Measurements from ENCODE around the gene UBE2I.

DNA sequence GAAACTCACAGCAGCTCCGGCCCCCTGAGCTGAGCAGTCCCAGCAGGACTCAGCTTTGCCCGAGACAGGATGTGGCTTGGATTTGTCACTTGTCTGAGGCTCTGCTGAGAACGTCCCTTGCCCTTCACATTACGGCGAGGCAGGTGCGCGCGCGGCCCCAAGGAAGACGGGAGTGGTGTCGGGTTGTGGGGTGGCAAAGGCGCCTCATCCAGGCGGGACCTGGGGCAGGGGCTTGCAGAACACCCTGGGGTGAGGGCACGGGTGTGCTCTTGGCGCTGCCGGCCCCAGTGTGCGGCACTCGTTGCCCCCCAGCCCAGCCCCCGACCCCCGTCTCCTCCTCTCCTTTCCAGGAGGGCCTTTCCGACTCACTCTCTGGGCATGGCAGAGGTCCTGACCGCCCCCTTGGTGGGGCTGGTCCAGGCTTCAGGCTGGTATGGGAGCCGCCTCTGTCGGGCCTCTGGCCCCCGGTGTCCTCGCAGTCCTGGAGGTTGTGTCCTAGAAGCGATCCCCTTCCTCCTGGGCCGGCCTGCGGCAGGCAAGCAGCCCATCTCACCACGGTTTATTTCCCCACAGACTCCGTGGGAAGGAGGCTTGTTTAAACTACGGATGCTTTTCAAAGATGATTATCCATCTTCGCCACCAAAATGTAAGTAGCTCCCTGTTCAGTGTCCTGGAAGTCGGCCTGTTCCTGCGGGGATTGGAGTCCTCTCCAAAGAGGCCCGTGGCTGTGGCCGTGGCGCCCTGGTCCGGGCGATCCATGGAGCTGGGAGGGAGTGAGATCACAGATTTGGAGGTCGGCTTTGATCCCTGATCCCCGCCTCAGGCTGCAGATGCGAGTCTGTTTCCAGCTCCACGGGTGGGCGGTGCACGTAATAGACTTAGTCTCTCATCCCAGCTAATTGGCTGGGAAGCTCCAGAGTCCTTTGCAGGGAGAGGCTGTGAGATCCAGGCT, 5.9 kb downstream of the UBE2I start:
- TF ChIP-seq, protein P1, sequence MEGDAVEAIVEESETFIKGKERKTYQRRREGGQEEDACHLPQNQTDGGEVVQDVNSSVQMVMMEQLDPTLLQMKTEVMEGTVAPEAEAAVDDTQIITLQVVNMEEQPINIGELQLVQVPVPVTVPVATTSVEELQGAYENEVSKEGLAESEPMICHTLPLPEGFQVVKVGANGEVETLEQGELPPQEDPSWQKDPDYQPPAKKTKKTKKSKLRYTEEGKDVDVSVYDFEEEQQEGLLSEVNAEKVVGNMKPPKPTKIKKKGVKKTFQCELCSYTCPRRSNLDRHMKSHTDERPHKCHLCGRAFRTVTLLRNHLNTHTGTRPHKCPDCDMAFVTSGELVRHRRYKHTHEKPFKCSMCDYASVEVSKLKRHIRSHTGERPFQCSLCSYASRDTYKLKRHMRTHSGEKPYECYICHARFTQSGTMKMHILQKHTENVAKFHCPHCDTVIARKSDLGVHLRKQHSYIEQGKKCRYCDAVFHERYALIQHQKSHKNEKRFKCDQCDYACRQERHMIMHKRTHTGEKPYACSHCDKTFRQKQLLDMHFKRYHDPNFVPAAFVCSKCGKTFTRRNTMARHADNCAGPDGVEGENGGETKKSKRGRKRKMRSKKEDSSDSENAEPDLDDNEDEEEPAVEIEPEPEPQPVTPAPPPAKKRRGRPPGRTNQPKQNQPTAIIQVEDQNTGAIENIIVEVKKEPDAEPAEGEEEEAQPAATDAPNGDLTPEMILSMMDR (IDR thresholded peaks at IDR 0.05) = no peak
- no peak for TF ChIP-seq EZH2 (IDR thresholded peaks at IDR 0.05; ENCODE audit: borderline replicate concordance, insufficient read depth, low read depth, low read length, poor library complexity, severe bottlenecking)

All from B cell (primary cell).